ENCODE data around the gene GAA. TPM values are rescaled to one million over a fixed set of nuclear protein-coding genes. Genes with fewer than 3 reads are reported as not detected.

Gene GAA
- total and polyA plus RNA-seq, 2 of the 4 experiments (the other 2 are of a cell fraction), result 2.2 to 14.8 TPM

DNA sequence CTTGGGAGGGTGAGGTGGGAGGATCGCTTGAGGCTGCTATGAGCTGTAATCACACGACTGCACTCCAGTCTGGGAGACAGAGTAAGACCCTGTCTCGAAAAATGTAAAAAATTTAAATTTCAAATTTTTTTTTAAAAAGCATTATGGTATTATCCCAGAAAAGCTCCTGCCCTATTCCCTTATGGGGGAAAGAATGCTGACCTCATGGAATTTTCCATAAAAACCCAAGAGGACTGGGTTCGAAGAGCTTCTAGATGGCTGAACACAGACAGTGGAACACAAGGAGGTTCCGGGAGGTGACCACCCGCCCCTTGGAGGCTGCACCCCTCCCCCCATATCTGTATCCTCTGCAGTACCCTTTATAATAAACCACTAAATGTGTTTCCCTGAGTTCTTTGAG lies 41.5 kb downstream of the GAA start:
- no peak overlapping the region for H3K27ac ChIP-seq (ENCODE audit: insufficient read depth, low read length)
- H3K4me2 ChIP-seq (ENCODE audit: low read depth, low read length), result no peak overlapping the region
- H2AK9ac ChIP-seq (replicated peaks; ENCODE audit: low read depth, low read length, poor library complexity), result no peak overlapping the region
- in situ Hi-C loops (cut with MboI; ENCODE audit: low sequenced_read_pairs) (no loop called here), intact Hi-C loops (cut with micrococcal nuclease) (no loop called here), dilution Hi-C loops (cut with HindIII; ENCODE audit: low sequenced_read_pairs, unreplicated experiment) (no loop called here)
- H4K91ac ChIP-seq (ENCODE audit: insufficient read depth, low read depth, low read length), result no peak overlapping the region
- H4K5ac ChIP-seq (ENCODE audit: low read depth, low read length), result no peak overlapping the region
- TF ChIP-seq RFX5 (IDR thresholded peaks at IDR 0.05; ENCODE audit: low read depth, low read length) (no peak), MAFK (IDR thresholded peaks at IDR 0.05; ENCODE audit: low read depth, low read length) (peak; percentile 71)
- BruUV-seq (replicated peaks), result no TSS peak
- no peak for DNase-seq
- no peak overlapping the region for H2BK5ac ChIP-seq (ENCODE audit: low read depth, low read length, poor library complexity, severe bottlenecking)
- no peak overlapping the region for H3K18ac ChIP-seq (ENCODE audit: low read depth, low read length)
- H3K9me1 ChIP-seq (ENCODE audit: insufficient read depth, low read length), result peaks cover 10% of the 10 kb centered on the region
- H2BK120ac ChIP-seq (ENCODE audit: low read depth, low read length), result no peak overlapping the region
- H3K4me3 ChIP-seq (ENCODE audit: insufficient read depth, low read depth, low read length), result no peak overlapping the region
- no peak for ATAC-seq (ENCODE audit: low read depth)
- no peak overlapping the region for H2AFZ ChIP-seq (replicated peaks; ENCODE audit: low read length, poor library complexity)
- peaks cover 5% of the 10 kb centered on the region; the same call in 1 of the 2 replicates for H3K4me1 ChIP-seq (ENCODE audit: control insufficient read depth, insufficient read depth, low read length)
- POLR2A ChIA-PET (ENCODE audit: unreplicated experiment), result no interaction called here
- peaks cover 27% of the 10 kb centered on the region for H4K20me1 ChIP-seq (ENCODE audit: insufficient read depth, low read length)
- no CpG with 5 or more reads among the region's 6 CpGs for WGBS, 2 experiments (ENCODE audit: extremely low coverage in 2 of 2, insufficient read length in 1 of 2)
- no peak overlapping the region for H3K14ac ChIP-seq (replicated peaks; ENCODE audit: low read depth, low read length)
- no peak overlapping the region for H4K8ac ChIP-seq (ENCODE audit: low read depth in 2 of 2, low read length in 2 of 2)
- H3K56ac ChIP-seq (ENCODE audit: extremely low read depth, insufficient read depth, low read length), result no peak overlapping the region
- no peak overlapping the region for H3K4ac ChIP-seq (ENCODE audit: low read depth, low read length)
- no peaks in the 10 kb centered on the region for H3K9me3 ChIP-seq (ENCODE audit: control insufficient read depth, insufficient read depth, low read length)
- peaks cover 50% of the 10 kb centered on the region for H3K36me3 ChIP-seq (ENCODE audit: control insufficient read depth, insufficient read depth, low read length)
- no peak overlapping the region for H2BK15ac ChIP-seq (ENCODE audit: low read depth, low read length)
- H3K9ac ChIP-seq (ENCODE audit: low read depth, low read length), result no peak overlapping the region
- CTCF ChIA-PET, result interaction anchor here (3.2 kb wide), 1 partner anchor 42 kb away, joined by 9 read pairs; the partner anchor contains the start of gene GAA
- H2BK20ac ChIP-seq (ENCODE audit: low read depth, low read length), result no peak overlapping the region
- peaks cover 22 to 62% of the 10 kb centered on the region in 2 experiments for H3K79me1 ChIP-seq (ENCODE audit: low read depth in 1 of 2, low read length in 2 of 2)
- no peaks in the 10 kb centered on the region for H3K27me3 ChIP-seq (ENCODE audit: control insufficient read depth, insufficient read depth, low read length)
- no peak overlapping the region for H2AK5ac ChIP-seq (ENCODE audit: low read depth, low read length)
- no peak overlapping the region for H3K23ac ChIP-seq (ENCODE audit: low read depth, low read length)
